B cell (primary cell): ENCODE data around the gene MBNL3.

Experiments used
- EZH2 ChIP-seq: IDR thresholded peaks from 2 replicates; pipeline ENCODE4 v1.6.1; 2012; ENCODE audit warnings: borderline replicate concordance, low read depth, mild to moderate bottlenecking, moderate library complexity, low read length; ENCODE audit not compliant: insufficient read depth, poor library complexity, severe bottlenecking
- TF ChIP-seq, protein P1 (sequence below): fragments of 200-600 bp; IDR thresholded peaks from one replicate; pipeline ENCODE4 v1.8.0; 2022; ENCODE audit warnings: antibody characterized with exemption, mild to moderate bottlenecking

DNA sequence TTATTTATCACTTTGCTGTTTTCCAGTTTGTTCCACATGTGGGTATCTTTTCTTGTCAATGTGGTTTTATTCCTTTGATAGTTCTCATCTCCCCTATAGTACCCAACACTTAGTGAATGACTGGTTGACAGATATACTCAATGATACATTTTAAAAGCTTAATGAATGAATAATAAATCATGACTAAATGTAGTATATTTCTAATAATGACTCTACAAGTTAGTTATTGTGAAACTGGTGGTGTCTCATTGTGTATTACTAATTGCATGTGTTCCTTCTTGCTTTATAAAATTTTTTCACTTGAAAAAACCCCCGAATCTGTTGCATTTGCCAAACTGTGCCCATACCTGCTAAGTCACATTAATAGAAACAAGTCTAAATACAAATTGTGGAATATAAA, 95.4 kb downstream of the MBNL3 start:
- TF ChIP-seq EZH2: no peak
- TF ChIP-seq, protein P1, sequence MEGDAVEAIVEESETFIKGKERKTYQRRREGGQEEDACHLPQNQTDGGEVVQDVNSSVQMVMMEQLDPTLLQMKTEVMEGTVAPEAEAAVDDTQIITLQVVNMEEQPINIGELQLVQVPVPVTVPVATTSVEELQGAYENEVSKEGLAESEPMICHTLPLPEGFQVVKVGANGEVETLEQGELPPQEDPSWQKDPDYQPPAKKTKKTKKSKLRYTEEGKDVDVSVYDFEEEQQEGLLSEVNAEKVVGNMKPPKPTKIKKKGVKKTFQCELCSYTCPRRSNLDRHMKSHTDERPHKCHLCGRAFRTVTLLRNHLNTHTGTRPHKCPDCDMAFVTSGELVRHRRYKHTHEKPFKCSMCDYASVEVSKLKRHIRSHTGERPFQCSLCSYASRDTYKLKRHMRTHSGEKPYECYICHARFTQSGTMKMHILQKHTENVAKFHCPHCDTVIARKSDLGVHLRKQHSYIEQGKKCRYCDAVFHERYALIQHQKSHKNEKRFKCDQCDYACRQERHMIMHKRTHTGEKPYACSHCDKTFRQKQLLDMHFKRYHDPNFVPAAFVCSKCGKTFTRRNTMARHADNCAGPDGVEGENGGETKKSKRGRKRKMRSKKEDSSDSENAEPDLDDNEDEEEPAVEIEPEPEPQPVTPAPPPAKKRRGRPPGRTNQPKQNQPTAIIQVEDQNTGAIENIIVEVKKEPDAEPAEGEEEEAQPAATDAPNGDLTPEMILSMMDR: no peak
